G401 (cell line): ENCODE results near the gene LILRA5. TPM values are rescaled to one million over a fixed set of nuclear protein-coding genes. Genes with fewer than 3 reads are reported as not detected.
"Not testable (repeated sequence)": the region's sequence is repeated elsewhere in the genome, so short reads cannot be mapped to it uniquely, and the experiment has no call there.

Experiments used
- DNase-seq: peaks from one replicate; pipeline ENCODE4 v3.0.0-alpha.2; 2015; ENCODE audit warnings: low spot score
- in situ Hi-C: cut with HindIII; loops from 2 replicates; pipeline ENCODE4 v1.10.0; 2016; ENCODE audit warnings: low sequenced_read_pairs, mixed read lengths
- total RNA-seq: library from RNA; depleted of rRNA; stranded (reverse); fragments of >200 nt; shearing (Covaris generic); gene quantifications from 2 replicates; pipeline ENCODE4 v1.2.3, GENCODE V29; 2014

The LILRA5 gene
- total RNA-seq, 1 experiment from 2014 or later = not detected

DNA sequence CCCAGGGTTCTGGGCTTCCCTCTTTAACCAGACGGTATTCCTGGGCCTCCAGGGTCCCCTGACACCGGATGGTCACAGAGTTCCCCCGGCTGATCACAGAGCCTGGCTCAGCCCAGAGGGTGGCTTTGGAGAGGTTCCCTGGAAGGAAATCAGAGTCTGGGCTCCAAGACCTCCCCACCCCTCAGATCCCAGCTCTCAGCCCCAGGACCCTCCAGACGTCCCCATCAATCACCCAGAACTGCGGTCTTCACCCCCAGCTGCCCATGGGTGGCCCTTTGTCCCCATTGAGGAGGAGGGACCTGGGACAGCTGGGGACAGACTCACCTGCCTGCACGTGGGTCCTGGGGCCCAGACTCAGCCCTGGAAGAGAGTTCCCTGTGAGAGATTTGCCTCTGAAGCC is 955 bp downstream of the LILRA5 start:
- DNase-seq = no peak
- in situ Hi-C loops = no loop called here

- in situ Hi-C loops = no loop called here
- no peak for DNase-seq
Measured at GRCh38 chr19:54311486-54311885, 1.5 kb downstream of the LILRA5 start.

DNA sequence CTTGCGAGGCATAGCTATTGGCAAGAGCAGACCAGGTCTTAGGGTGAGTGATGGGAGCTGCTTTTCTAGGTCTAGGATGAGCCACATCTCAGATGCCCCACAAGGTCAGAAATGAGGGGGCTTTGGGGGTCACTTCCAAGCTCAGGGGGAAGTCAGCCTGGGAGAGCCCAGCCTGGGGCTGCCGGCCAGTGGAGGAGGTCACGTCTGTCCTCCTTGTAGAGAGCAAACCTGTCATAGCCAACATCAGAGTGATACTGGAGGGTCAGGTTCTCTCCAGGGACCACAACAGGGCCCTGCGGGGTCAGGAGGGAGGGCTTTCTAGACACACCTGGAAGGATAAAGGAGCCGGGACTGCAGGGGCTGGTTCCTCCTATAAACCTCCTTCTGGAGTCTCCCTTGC is 2.4 kb downstream of the LILRA5 start:
- in situ Hi-C loops = no loop called here
- DNase-seq = no peak

DNA sequence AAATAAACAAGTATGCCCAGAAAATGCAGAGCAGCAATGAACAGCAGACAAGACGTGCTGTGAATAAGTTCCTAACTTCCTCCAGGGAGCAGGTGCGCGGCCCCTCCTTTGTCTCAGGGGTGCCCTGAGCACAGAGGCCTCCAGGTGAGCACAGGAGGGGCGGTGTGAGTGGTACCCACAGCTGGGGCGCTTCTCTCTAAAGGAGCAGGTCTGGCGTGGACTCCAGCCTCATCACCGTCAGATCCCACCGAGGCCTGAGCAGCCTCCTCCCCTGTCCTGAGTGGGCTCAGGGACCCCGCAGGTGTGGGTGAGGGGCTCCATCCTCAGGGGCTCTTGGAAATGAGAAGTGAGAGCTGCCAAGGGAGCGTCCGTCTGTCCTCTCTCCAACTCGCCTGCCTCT is 3.2 kb downstream of the LILRA5 start:
- in situ Hi-C loops = no loop called here
- DNase-seq = no peak

GRCh38 chr19:54307389-54308020 is 5.5 kb downstream of the LILRA5 start:
- no peak for DNase-seq
- in situ Hi-C loops = no loop called here

GRCh38 chr19:54305141-54305540 is 7.8 kb downstream of the LILRA5 start:
- in situ Hi-C loops = no loop called here
- no peak for DNase-seq

DNA sequence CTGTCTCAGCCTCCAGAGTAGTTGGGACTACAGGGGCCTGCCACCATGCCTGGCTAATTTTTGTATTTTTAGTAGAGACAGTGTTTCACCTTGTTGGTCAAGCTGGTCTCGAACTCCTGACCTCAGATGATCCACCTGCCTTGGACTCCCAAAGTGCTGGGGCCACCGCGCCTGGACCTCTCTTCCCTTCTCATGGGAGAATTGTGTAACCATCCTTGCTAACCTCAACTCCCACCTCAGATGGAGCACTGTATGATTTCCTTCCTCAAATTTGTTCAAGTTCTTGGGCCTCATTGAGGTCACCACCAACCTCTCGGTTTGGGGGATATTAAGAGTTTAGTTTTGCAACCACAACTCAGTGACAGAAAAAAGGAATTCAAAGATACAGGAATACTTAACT is 10.7 kb downstream of the LILRA5 start:
- no peak for DNase-seq
- in situ Hi-C loops = no loop called here

GRCh38 chr19:54299515-54299914 is 13.5 kb downstream of the LILRA5 start:
- in situ Hi-C loops = no loop called here
- no peak for DNase-seq

DNA sequence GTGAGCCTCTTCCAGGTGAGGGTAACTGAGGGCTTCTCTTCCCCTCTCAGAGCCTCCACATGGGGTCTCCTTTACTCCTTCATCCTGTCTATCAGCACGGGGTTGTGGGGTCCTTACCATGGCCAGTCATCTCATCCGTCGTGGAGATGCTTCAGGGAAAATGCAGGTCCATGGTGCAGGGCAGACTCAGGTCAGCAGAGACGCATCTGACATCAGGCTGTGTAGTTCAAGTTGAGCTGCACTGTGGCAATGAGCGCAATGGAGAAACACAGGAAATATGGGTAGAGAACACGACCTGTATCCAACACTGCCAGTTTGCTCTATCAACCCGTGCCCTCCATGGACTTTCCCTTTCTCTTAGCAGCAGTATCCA is 13.9 kb downstream of the LILRA5 start:
- in situ Hi-C loops = no loop called here
- DNase-seq = no peak

DNA sequence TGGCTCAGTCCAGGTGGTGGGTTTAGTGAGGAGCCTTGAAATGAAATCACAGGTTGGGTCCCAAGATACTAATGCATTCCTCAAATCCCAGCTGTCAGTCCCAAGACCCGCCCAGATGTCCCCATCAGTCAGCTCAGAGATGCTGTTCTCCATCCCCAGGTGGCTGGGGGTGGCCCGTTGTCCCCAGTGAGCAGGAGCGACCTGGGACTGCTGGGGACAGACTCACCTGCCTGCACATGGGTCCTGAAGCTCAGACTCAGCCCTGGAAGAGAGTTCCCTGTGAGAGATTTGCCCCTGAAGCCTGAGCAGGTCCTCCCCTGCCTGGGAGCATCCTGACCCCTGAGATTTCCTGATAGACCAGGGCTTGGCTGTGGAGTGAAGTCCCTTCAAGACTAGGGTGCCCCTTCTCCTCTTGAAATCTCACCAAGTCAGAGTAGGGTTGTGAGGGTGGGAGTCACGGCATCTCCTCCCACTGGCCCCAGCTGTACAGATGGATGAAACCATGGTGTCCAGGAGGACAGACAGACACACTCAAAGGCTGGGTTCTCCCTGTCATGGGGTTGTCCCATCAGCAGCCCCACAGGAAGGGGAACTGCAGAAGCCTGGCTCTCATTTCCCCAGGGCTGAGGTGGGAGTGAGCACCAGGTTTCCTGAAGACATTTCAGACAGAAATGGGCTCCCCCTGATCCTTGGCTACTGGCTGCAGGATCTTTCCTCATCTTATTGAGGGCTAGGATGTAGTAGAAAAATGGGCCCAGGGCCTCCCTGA is 14.4 kb downstream of the LILRA5 start:
- no peak for DNase-seq
- in situ Hi-C loops = no loop called here

DNA sequence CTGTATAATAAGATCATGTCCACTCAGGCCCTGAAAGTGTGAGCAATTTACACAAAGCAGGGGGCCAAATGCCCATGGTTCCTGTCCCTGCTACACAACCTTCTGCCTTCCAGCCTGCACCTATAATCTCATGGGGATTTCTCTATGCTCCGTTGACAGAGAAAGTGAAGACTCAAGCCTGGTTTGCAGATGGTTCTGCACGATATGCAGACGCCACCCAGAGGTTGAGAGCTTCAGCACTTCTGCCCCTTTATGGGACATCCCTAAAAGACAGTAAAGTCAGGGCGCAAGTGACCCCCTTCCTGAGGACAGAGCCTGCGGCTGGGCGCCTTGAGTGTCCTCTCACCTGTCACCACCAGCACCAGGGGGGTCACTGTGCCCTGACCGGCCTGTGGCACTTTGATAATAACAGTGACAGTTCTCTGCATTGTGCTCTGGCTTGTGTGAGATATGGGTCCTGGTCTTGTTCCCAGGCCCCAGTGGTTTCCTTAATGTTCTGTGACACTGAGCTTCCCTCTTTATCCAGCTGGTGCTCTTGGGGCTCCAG is 15.1 kb downstream of the LILRA5 start:
- no peak for DNase-seq
- in situ Hi-C loops = no loop called here

GRCh38 chr19:54294539-54294938 is 18.4 kb downstream of the LILRA5 start:
- no peak for DNase-seq
- in situ Hi-C loops = no loop called here

GRCh38 chr19:54289160-54289559 is 23.8 kb downstream of the LILRA5 start:
- in situ Hi-C loops = loop anchor here (10.0 kb wide), 1 partner anchor 84 kb away; the partner anchor contains the start of gene RPS9
- DNase-seq = not testable (repeated sequence)

DNA sequence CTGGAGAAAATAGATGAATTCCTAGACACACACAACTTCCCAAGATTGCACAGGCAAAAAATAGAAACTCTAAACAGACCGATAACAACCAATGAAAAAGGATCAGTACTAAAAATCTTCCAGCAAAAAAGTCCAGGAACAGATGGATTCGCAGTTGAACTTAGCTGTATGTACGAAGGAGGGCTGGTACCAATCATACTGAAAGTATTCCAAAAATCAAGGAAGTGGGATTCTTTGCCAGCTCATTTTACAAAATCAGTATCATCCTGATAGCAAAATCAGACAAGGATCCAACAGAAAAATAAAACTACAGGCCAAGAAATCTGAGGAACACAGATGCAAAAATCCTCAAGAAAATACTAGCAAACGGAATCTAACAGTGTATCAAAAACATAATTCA is 25.5 kb downstream of the LILRA5 start:
- DNase-seq = no peak
- in situ Hi-C loops = loop anchor here (10.0 kb wide), 1 partner anchor 83 kb away; the partner anchor contains the start of gene RPS9

- in situ Hi-C loops = loop anchor here (10.0 kb wide), 1 partner anchor 81 kb away; the partner anchor contains the start of gene RPS9
- DNase-seq = not testable (repeated sequence)
Measured at GRCh38 chr19:54286283-54286682, 26.7 kb downstream of the LILRA5 start.

DNA sequence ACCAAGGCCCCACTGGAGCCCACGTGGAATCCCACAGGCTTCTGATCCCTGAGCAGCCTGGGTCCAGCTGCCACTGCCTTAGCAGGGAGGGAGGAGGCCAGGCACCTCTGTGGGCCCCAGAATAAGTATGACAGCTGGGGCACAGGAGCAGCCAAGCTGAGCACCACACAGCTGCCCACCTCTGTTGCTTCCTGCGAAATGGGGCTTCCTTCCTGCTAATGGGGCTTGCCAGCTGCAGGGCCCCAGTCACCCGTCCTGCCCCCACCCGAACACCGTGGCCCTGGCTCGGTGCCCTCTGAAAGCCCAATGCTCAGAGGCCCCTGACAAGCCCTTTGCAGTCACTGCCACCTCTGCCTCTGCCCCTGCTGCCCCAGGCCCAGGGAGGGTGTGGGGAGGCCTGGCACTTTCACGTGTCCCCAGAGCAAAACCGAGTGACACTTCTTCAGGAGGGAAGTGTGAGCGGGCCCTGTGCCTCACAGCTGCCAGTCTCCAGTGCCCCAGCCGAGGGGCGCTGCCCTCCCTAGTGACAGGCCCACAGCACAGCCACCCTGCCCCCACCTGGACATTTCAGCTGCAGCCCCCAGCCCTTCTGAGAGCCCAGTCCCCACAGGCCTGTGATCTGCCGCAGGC is 27.4 kb downstream of the LILRA5 start:
- in situ Hi-C loops = loop anchor here (10.0 kb wide), 1 partner anchor 81 kb away; the partner anchor contains the start of gene RPS9
- not testable (repeated sequence) for DNase-seq

GRCh38 chr19:54282686-54283470 is 30.1 kb downstream of the LILRA5 start:
- in situ Hi-C loops = loop anchor here (5.0 to 10.0 kb wide), 2 partner anchors 69 to 78 kb away; partner anchors contain the start of gene RPS9
- DNase-seq = no peak

- in situ Hi-C loops = loop anchor here (5.0 to 10.0 kb wide), 2 partner anchors 71 to 77 kb away; partner anchors contain the start of gene RPS9
- not testable (repeated sequence) for DNase-seq
Measured at GRCh38 chr19:54281729-54282075, 31.3 kb downstream of the LILRA5 start.
